GM12875 (cell line): ENCODE results near the gene DES.

Source experiments
- H3K4me3 ChIP-seq: one replicate; pipeline ENCODE4 v1.5.1; 2011; ENCODE audit warnings: low read depth, low read length, control low read depth
- TF ChIP-seq, protein P1 (sequence below): IDR thresholded peaks from 2 replicates; pipeline ENCODE4 v1.5.1; 2011; ENCODE audit warnings: low read depth, mild to moderate bottlenecking, control low read depth, inconsistent platforms, low read length, moderate library complexity, borderline replicate concordance; ENCODE audit not compliant: insufficient read depth

The DES gene

DNA sequence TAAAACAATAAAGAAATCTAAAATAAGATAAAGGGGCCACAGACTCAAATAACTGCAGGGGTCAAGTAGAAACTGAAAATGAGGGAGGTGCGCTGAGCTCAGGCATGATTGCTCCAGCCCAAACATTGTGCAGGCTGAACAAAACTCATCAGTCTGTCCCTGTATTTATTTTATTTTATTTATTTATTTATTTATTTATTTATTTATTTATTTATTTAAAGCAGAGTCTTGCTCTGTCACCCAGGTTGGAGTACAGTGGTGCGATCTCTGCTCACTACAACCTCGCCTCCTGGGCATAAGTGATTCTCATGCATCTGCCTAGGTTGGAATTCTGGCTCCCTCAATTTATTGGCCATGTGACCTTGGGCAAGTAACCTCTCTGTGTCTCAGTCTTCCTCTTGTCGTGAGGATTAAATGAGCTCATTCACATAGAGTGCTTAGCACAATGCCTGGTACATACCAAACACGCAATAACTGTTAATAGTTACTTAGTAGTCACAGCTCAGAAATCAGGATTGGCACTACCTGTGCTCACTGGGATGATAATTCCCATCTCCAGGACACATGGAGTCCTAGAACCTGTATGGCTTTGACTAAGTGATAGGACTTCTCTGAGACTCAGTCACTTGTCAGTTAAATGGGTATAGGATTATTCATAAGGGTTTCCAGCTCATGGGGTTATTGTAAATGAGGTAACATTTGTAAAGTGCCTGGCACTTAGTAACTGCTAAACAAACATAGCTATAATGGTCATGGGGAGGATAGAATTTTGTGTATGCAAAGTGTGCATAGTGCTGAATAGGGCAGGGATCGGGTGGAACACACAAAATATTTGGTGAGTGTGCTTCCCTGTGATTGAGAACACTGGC is 22.4 kb downstream of the DES start:
- TF ChIP-seq, protein P1, sequence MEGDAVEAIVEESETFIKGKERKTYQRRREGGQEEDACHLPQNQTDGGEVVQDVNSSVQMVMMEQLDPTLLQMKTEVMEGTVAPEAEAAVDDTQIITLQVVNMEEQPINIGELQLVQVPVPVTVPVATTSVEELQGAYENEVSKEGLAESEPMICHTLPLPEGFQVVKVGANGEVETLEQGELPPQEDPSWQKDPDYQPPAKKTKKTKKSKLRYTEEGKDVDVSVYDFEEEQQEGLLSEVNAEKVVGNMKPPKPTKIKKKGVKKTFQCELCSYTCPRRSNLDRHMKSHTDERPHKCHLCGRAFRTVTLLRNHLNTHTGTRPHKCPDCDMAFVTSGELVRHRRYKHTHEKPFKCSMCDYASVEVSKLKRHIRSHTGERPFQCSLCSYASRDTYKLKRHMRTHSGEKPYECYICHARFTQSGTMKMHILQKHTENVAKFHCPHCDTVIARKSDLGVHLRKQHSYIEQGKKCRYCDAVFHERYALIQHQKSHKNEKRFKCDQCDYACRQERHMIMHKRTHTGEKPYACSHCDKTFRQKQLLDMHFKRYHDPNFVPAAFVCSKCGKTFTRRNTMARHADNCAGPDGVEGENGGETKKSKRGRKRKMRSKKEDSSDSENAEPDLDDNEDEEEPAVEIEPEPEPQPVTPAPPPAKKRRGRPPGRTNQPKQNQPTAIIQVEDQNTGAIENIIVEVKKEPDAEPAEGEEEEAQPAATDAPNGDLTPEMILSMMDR = no peak
- no peak overlapping the region for H3K4me3 ChIP-seq

DNA sequence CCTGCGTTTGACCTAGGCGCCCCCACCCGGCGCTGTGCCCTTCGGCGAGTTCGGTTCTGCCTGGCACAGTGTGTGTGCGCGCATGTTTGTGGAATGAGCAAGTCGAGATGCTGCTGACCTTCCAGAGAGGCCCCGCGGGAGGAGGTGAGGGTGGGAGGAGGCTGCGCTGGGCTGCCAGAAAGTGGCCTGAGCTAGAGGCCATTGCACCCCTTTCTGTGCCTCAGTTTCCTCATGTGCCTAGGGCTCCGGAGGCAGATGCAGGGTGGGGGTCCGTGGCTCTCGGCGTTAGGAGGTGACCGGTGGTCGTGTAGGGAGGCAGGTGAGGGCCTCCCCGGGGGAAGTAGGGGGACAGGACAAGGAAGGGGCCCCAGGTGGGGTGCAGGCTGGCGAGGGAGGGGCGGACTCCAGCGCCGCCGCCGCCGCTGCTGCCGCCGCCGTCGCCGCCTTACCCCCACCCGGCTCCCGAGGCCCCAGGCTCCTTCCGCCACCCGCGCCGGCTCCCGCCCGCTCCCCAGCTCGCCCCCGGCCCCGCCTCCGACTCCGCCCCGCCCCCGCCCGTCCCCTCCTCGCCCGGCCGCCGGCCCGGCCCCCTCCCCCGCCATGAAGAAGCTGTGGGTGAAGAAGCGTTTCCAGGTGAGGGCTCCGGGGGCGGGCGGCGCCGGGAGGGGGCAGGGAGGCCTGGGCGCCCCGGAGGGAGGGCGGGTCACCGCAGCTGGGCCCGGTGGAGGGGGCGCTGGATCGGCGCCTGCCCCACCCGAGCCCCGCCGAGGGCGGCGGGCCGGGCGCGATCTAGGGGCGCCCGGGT is 23.5 kb downstream of the DES start:
- H3K4me3 ChIP-seq = no peak overlapping the region
- TF ChIP-seq, protein P1 = no peak

DNA sequence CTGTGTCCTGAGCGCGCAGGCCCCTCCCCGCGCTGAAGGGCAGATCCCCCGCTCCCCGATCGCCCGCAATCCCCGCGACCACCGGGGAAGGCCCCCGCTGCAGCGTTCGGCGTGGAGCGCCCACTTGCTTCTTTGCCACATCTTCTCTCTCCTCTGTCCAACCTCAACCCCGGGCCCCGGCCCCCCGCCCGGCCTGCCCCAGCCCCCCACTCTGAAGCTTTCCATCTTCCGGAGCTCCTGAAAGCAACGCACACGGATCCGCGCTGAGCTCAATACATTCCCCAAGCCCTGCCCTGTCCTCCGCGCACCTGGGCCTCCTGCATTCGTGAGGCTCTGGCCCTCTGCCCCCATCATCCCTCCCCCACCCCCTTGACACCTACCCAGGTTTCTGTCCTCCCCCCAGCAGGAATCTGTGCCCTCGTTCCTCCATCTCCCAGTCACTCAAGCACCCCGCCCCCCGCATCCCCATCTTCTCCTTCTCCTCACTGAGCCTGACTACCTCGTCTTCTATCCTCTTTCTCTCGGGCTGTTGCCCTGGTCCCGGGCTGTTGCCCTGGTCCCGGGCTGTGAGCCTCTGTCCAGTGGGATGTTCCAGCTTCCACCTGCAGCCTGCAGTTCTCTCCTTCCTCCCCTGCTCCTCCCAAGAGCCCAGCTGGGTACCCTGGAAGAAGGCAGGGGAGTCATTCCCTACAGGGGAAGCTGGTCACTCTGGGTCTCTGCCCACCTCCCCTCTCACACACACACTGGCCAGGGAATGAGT is 24.3 kb downstream of the DES start:
- no peak overlapping the region for H3K4me3 ChIP-seq
- TF ChIP-seq, protein P1 = no peak

DNA sequence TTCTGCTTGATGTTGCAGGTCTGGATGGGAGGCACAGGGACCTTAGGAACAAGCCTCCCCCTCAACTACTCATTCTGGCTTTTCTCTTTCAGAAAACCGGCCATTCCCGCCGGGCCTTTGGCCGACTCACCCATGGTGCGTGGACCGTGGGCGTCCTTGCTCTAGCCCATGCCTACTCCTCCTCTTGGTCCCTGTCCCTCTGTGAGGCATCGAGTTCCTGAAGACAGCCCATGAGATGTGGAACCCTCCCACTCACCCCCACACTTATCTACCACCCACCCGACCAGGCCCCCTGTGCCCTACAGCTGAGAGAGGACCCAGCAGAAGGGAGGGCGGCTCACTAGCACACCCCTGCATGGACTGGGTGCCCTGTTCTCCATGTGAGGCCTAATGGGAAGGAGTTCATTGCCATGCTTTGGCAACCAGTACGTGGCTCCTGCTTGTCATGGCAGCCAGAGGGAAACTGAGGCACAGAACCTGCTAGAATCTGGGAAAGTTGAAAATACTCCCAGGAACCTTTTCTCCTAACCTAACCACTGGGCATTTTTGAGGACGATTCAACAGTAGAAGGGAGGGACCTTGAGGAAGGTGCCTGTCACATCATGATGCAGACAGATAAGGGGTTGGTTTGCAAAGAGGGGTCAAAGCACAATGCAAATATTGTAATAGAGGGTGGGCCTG is 25.0 kb downstream of the DES start:
- TF ChIP-seq, protein P1 = no peak
- no peak overlapping the region for H3K4me3 ChIP-seq

DNA sequence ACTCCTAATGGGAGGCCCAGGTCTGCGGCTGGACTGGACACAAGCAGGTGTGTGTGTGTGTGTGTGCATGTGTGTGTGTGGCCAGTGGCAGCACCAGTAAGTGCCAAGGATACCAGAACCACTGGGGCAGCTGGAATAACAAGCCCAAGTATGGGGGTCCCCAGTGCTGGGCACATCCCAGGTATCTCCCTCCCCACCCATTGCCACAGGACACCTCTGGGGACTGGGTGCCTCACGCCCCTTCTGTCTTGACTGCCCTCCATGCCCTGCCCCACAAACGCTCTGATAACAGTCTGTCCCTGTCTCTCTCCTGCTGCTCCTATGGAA is 25.5 kb downstream of the DES start:
- TF ChIP-seq, protein P1 = no peak
- no peak overlapping the region for H3K4me3 ChIP-seq

DNA sequence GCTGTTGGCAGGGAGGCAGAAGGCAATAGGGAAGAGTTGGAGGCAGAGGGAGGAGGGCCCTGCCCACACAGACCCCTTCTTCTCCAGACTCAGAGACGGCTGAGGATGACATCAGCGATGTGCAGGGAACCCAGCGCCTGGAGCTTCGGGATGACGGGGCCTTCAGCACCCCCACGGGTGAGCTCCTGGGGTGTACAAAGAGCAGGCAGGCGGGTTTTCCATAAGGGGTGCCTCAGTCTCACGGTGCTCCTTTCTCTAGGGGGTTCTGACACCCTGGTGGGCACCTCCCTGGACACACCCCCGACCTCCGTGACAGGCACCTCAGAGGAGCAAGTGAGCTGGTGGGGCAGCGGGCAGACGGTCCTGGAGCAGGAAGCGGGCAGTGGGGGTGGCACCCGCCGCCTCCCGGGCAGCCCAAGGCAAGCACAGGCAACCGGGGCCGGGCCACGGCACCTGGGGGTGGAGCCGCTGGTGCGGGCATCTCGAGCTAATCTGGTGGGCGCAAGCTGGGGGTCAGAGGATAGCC is 26.5 kb downstream of the DES start:
- TF ChIP-seq, protein P1 = no peak
- no peak overlapping the region for H3K4me3 ChIP-seq
